ENCODE results near the gene GAGE10.

The GAGE10 gene

GRCh38 chrX:49303346-49303745 is at the start of gene GAGE10:
TSS of gene GAGE10 (plus strand) at chrX:49303646. CDS start at chrX:49304860, 1,214 bp downstream.
- no peak for DNase-seq

GRCh38 chrX:49254639-49255038 is 48.8 kb upstream of the GAGE10 start:
- no peak for DNase-seq

- DNase-seq: no peak
These were observed 47.0 kb upstream of the GAGE10 start for GRCh38 chrX:49256268-49256995.

GRCh38 chrX:49257074-49257790 is 46.2 kb upstream of the GAGE10 start:
- DNase-seq: no peak

GRCh38 chrX:49257846-49258748 is 45.3 kb upstream of the GAGE10 start:
- DNase-seq: peak; percentile 22

GRCh38 chrX:49258749-49259124 is 44.7 kb upstream of the GAGE10 start:
- DNase-seq: no peak

GRCh38 chrX:49260221-49260985 is 43.0 kb upstream of the GAGE10 start:
- DNase-seq: no peak

- no peak for DNase-seq
These were observed 40.8 kb upstream of the GAGE10 start for GRCh38 chrX:49262603-49263002.

- DNase-seq: no peak
These were observed 39.8 kb upstream of the GAGE10 start for GRCh38 chrX:49263631-49264030.

GRCh38 chrX:49264460-49264859 is 39.0 kb upstream of the GAGE10 start, which contains the start of gene FOXP3:
TSS of gene FOXP3 (minus strand) at chrX:49264710. CDS start at chrX:49258505, 6,205 bp downstream.
- no peak for DNase-seq

- DNase-seq: no peak
These were observed 36.7 kb upstream of the GAGE10 start for GRCh38 chrX:49266523-49267445.

GRCh38 chrX:49268702-49269009 is 34.8 kb upstream of the GAGE10 start:
- no peak for DNase-seq

- peak; percentile 92 for DNase-seq
These were observed 34.3 kb upstream of the GAGE10 start for GRCh38 chrX:49269010-49269766.

GRCh38 chrX:49269767-49270248 is 33.6 kb upstream of the GAGE10 start, which contains the start of gene PPP1R3F:
TSS of gene PPP1R3F (plus strand) at chrX:49269793. CDS start at chrX:49269870, 77 bp downstream.
- DNase-seq: no peak

GRCh38 chrX:49270249-49270921 is 33.1 kb upstream of the GAGE10 start:
- DNase-seq: no peak

GRCh38 chrX:49271341-49271740 is 32.1 kb upstream of the GAGE10 start:
- no peak for DNase-seq

- DNase-seq: no peak
These were observed 31.0 kb upstream of the GAGE10 start for GRCh38 chrX:49272421-49272820.

GRCh38 chrX:49273181-49273727 is 30.2 kb upstream of the GAGE10 start:
- DNase-seq: peak; percentile 23

GRCh38 chrX:49276207-49276606 is 27.2 kb upstream of the GAGE10 start:
- no peak for DNase-seq
